ENCODE measurements around the gene C6orf62.

GRCh38 chr6:24680582-24680981 is 38.4 kb downstream of the C6orf62 start:
- TF ChIP-seq GATA2 (IDR thresholded peaks at IDR 0.05; ENCODE audit: low read depth, low read length) (no peak), GATA3 (IDR thresholded peaks at IDR 0.05; ENCODE audit: low read depth, low read length) (no peak)

All from SH-SY5Y (cell line).